ENCODE data around the gene CTDNEP1.

Gene CTDNEP1

GRCh38 chr17:7226721-7227710, 24.5 kb downstream of the CTDNEP1 start:
- no peak for DNase-seq

GRCh38 chr17:7225711-7226331, 25.7 kb downstream of the CTDNEP1 start:
- DNase-seq = no peak

DNA sequence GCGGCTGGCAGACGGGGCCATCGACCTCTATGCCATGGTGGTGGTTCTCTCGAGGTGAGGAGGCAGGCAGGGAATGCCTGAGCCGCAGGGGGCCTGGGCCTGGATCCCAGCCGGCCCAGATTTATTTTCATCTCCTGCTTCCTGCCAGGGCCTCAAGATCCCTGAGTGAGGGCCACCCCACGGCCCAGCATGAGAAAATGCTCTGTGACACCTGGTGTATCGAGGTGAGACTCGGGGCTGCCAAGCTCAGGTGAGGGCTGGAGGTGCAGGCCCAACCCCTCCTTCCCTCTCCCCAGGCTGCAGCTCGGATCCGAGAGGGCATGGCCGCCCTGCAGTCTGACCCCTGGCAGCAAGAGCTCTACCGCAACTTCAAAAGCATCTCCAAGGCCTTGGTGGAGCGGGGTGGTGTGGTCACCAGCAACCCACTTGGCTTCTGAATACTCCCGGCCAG, 26.8 kb downstream of the CTDNEP1 start:
- DNase-seq = no peak

DNA sequence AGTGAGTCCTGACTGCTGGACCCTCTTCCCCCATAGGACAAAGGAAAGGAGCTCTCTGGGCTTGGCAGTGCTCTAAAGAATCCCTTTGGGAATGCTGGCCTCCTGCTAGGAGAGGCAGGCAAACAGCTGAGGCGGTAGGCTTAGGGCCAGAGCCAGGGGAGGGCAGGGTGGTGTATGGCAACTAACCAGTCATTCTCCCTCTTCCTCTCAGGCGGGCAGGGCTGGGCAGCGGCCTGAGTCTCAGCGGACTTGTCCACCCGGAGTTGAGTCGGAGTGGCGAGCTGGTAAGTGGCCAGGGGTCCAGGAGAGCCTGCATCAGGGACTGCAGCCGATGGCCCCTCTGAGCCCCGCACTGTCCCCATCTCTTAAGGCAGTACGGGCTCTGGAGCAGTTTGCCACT, 27.4 kb downstream of the CTDNEP1 start:
- no peak for DNase-seq

- no peak for DNase-seq
Measured at GRCh38 chr17:7223375-7223774, 28.2 kb downstream of the CTDNEP1 start.

GRCh38 chr17:7222972-7223292, 28.6 kb downstream of the CTDNEP1 start:
- no peak for DNase-seq

GRCh38 chr17:7222093-7222971, 29.2 kb downstream of the CTDNEP1 start:
- DNase-seq = no peak

DNA sequence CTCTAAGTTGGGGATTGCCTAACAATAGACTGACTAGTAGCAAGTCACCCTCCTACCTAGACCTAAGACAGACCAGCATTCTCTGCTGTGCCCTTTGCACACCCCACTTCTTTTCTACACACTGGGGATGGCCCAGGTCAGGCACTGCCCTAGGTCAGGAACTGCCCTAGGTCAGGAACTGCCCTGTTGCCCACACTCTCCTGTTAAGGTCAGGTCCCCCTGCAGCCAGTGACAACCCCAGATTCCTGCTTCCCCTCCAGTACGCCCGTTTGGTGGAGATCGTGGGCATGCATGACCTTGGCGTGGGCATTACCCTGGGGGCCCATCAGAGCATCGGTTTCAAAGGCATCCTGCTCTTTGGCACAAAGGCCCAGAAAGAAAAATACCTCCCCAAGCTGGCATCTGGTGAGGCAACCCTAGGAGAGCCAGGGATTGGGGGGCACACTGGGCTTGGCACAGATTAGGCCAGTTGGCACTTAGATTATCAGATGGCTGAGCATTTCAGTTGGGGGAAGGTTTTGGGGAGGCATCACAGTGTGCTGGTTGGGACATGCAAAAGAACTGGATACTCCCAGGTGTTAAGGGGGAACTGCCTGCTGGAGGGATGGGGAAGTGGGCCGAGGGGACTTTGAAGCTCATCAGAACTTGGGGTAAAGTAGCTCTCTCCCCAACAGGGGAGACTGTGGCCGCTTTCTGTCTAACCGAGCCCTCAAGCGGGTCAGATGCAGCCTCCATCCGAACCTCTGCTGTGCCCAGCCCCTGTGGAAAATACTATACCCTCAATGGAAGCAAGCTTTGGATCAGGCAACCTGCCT, 30.0 kb downstream of the CTDNEP1 start:
- DNase-seq = no peak

DNA sequence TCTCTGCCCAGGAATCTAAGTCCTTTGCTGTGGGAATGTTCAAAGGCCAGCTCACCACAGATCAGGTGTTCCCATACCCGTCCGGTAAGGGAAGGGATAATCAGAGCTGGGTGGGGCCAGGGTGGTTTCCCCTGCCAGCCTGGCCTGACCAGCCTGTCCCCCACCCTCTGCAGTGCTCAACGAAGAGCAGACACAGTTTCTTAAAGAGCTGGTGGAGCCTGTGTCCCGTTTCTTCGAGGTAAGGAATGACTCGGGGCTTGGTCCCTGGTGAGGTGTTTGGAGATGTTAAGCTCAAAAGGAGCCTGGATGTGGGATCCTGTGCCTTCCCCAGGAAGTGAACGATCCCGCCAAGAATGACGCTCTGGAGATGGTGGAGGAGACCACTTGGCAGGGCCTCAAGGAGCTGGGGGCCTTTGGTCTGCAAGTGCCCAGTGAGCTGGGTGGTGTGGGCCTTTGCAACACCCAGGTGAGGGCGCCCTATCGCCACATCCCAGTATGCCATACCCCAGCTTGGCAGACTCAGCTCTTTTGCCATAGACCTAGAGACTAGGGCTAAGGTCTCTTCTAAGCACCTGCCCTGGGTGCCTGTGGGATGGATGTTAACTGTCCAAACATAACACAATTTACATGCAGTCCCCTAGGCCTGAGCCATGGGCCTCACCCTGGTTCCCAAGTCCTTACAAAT, 30.8 kb downstream of the CTDNEP1 start:
- DNase-seq = no peak

- DNase-seq = peak; percentile 10
Measured at GRCh38 chr17:7219812-7220592, 31.5 kb downstream of the CTDNEP1 start, which contains the start of the genes ACADVL and DLG4. Gene ACADVL, plus strand, starts transcription at chr17:7219938. Its CDS starts 47 bp downstream, at chr17:7219985. Gene DLG4, minus strand, starts transcription at chr17:7219836.

DNA sequence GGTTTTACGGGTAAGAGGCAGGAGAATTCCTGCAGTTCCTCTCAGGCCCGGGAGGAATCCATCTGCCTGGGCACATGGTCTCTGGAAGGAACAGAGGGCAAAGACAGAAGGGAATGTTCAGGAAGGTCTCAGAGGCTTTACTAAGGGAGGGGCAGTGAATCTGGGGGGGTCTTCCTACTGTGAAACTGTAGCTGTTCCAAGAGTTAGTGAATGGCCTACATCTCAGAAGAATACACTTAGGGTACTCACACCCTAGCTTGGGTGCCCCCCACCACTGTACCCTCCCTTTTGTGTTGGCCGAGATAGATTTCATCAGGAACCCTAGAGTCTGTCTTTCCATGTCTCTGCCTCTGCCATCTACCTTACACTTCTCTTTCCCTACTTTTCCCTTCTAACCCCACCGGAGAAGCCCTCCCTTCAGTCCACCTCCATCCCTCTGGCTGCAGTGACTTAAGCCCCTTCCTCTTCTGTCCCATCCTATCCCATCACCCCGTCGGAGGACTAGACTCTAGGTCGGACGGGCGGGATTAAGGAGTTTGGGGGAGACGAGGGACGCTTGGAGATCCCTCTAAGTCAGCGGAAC, 32.2 kb downstream of the CTDNEP1 start:
- DNase-seq = no peak

DNA sequence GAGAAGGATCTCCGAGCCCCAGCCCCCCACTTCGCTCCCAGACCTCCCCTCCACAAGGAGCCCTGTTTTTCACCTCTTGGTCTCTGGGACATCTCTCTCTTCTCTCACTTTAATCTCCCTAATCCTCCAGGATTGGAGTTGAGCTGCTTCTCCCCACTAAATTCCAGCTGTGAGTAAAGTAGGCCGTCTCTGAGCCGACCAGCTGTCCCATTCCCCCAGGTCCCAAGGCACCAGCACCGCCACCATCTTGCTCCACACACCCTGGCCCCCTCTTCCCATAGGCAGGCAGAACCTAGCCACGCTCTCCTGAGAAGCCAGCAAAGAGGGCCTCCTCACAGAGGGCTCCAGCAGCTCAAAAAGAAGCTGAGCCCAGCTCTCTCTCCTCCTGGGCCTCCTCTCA, 32.8 kb downstream of the CTDNEP1 start:
- DNase-seq = no peak

DNA sequence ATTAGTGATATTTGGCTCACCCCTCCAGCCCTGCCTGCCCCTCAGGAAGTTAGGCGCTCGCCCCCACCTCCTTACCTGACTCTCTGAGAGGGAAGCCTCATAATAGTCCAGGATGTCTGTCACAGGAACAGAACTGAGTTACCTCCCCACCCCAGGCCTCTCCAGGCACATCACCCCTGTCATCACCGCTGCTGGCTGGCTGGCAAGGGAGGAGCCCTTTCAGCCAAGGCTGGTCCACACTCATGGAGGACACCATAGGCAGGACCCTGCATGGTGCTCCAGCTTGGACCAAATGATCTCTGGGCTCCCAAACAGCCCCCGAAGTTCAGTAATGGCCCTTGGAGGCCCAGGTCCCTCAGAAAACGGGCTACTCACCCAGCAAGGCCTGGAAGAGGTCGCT, 33.4 kb downstream of the CTDNEP1 start:
- no peak for DNase-seq

DNA sequence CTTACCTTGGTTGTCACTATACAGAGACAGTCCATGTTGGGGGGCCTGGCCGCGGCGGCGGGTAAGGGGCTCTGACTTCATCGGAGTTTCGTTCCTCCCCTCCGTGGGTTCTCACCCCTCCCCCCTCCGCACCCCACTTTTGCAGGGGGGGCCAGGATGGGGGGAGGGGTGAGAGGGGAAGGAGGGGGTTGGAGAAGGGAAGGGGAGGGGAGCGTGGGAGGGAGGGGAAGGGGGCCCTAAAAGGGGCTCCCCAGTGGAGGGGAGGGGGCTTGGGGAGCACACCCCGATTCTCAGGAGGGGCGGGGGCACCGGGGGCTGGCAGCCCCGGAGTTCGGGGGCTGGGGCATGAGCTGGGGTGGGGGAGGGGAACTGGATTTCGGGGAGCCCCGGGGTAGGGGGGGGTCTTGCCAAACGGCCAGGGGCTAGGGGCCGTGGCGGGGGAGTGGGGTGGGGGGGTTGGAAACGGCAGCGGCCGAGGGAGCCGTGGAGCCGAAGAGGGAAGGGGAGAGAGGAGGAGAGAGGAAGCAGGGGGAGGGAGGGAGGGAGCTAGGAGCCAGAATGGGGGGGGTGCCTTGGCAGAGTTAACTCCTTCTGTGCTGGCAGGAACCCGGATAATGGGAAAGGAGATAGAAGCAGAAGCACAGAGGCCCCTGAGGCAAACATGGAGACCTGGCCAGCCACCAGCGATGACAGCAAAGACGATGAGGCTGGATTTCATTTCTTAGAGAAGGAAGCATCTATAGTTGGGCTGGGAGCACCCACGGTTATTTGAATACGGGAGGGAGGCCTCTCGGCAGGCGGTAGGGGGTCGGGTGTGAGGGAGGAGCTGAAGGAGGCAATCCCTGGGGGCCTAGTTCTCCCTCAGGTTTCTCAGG, 34.2 kb downstream of the CTDNEP1 start:
- no peak for DNase-seq

DNA sequence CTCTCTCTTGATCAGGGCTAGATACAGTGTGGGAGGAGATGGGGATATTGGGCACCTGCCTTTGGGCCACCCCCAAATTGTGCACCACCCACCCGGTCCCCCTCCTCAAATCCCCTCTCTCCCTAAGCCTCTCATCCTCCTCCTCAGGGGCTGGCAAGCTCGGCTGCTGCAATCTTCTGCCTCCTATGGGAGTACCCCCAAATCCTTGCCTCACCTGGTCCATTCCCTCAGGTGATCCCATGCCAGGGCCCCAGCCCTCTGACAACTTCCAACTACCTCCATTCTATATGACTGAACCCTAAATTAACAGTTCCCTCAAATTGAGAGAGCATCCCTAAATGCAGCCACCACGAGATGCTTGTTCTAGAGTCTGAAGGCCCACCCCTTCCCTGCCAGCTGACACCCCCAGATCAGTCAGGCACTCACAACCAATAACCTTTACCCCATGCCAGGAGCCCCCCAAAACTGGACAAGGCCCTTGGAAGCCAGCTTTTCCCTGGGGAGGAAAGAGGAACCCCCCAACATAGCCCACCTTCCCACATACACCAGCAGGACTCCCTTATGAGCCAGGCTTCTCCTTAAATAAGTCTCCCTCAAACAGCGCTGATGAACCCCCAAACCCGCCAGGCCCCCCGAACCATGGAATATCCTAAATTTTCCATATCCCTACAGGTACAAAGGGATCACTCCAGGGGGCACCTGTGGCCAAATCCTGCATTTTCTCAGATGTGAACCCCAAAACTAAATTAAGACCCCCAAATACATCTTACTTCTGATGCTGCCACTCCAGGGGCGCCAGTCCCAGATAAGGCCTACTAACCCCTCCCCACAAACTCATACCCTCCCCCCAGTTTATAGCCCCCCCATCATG, 35.1 kb downstream of the CTDNEP1 start:
- DNase-seq = no peak

DNA sequence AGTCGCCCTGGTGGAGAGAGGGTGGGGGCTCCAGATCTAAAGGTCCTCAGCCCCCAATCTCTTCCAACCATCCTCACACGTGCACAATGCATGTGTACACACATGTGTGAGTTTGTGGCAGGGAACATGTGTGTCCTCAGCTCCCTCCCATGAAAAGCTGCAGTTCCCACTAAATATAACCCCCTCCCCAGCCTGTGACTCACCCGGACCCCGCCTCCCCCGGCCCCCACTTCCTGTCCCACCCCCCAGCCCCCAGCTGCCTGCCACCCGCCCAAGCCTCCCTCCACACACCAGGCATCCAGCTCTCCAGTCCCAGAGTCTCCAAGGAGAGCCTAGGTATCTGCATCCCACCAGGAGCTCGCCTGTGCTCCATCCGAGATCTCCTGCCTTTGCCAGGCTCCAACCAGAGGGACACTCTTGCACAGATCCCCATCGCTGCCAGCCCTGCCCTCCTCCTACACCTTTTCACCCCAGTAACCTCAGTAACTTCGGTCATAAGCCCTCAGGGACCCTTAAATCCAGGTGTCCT, 35.8 kb downstream of the CTDNEP1 start:
- no peak for DNase-seq

GRCh38 chr17:7215136-7215638, 36.3 kb downstream of the CTDNEP1 start:
- no peak for DNase-seq
